HG02610 (cell line): ENCODE data around the gene ZNF827.

ENCODE experiments used
- ATAC-seq: cut with Tn5 transposase; IDR thresholded peaks from one replicate; pipeline ENCODE4 v1.9.1; 2021; ENCODE audit warnings: mild to moderate bottlenecking, moderate library complexity; ENCODE audit not compliant: unreplicated experiment

Gene ZNF827

GRCh38 chr4:145895056-145895455 is 43.6 kb downstream of the ZNF827 start:
- ATAC-seq: no peak

- no peak for ATAC-seq
These were observed 46.7 kb downstream of the ZNF827 start for GRCh38 chr4:145891958-145892357.

- no peak for ATAC-seq
These were observed 47.9 kb downstream of the ZNF827 start for GRCh38 chr4:145890689-145891088.

GRCh38 chr4:145888393-145888792 is 50.2 kb downstream of the ZNF827 start:
- no peak for ATAC-seq

- no peak for ATAC-seq
These were observed 51.2 kb downstream of the ZNF827 start for GRCh38 chr4:145887241-145887991.

GRCh38 chr4:145886871-145887240 is 51.8 kb downstream of the ZNF827 start:
- no peak for ATAC-seq

- ATAC-seq: no peak
These were observed 53.0 kb downstream of the ZNF827 start for GRCh38 chr4:145885666-145886065.

- no peak for ATAC-seq
These were observed 53.8 kb downstream of the ZNF827 start for GRCh38 chr4:145884775-145885174.

- ATAC-seq: no peak
These were observed 55.4 kb downstream of the ZNF827 start for GRCh38 chr4:145883101-145883694.

- no peak for ATAC-seq
These were observed 56.0 kb downstream of the ZNF827 start for GRCh38 chr4:145882604-145883003.

GRCh38 chr4:145881989-145882388 is 56.6 kb downstream of the ZNF827 start:
- ATAC-seq: peak; percentile 76

- ATAC-seq: peak; percentile 47
These were observed 57.0 kb downstream of the ZNF827 start for GRCh38 chr4:145881576-145881975.

GRCh38 chr4:145880355-145880960 is 58.2 kb downstream of the ZNF827 start:
- ATAC-seq: no peak

GRCh38 chr4:145879598-145879997 is 59.0 kb downstream of the ZNF827 start:
- no peak for ATAC-seq

GRCh38 chr4:145878501-145879435 is 59.9 kb downstream of the ZNF827 start:
- no peak for ATAC-seq

- ATAC-seq: no peak
These were observed 62.0 kb downstream of the ZNF827 start for GRCh38 chr4:145876531-145877180.

- ATAC-seq: no peak
These were observed 64.7 kb downstream of the ZNF827 start for GRCh38 chr4:145873901-145874300.

GRCh38 chr4:145871209-145871608 is 67.4 kb downstream of the ZNF827 start:
- no peak for ATAC-seq

GRCh38 chr4:145870155-145871020 is 68.2 kb downstream of the ZNF827 start:
- peak; percentile 30 for ATAC-seq
